ENCODE data around the gene CAMK2D. TPM values are rescaled to one million over a fixed set of nuclear protein-coding genes. Genes with fewer than 3 reads are reported as not detected.

The CAMK2D gene
- total RNA-seq, 1 experiment from 2014 or later, result 9.0 TPM

DNA sequence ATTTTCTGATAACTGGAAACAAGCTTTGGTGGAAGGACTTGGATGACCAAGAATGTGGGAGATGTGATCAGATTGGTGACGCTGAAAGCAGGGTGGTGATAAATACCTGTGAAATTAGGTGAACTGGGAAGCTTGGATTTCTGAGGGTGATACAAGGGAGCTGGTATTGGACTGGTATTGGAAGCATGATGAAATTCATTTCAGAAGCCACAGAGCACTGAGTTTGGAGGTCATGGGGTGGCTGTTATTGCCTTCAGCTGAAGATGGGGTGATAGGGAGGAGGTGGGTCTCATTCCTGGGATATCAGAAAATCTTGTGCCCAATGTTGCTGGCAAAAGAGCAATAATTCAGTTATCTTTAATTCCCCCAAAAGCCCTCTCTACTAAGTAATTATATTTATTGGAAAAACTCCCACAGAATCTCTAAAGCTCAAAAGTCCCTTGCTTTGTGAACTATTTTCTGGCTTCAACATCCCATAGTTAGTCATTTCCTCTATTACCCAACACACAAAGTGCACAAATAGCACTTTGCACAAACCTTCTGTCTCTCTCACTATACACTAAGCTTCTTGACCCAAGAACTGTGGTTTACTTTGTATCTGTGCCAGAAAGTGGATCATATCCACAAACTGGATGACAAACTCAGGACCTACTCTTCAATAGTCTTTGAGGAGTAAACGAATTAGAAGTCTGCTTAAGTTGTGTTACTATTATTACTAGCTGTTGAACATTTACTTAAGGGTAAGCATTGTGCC lies 23.1 kb upstream of the CAMK2D start:
- no peak overlapping the region for H3K9ac ChIP-seq (ENCODE audit: extremely low read depth, insufficient read length, low read length)
- no peak overlapping the region for H2BK120ac ChIP-seq (ENCODE audit: low read depth, low read length, poor library complexity, severe bottlenecking)
- no peaks in the 10 kb centered on the region for H3K9me3 ChIP-seq (ENCODE audit: control insufficient read depth, low read depth, low read length)
- H4K91ac ChIP-seq (ENCODE audit: insufficient read length, low read depth, low read length), result no peak overlapping the region
- no peaks in the 10 kb centered on the region for H3K79me2 ChIP-seq (ENCODE audit: insufficient read depth, low read length)
- no peak overlapping the region for H3K18ac ChIP-seq (ENCODE audit: insufficient read length, low read depth, low read length)
- H3K4ac ChIP-seq (ENCODE audit: low read depth, low read length), result no peak overlapping the region
- Mint-ChIP-seq H3K4me1 (no peaks in the 10 kb centered on the region), H3K27ac (peak overlapping the region in 1 of 3 experiments; percentile 23; a peak in 1 of 7 replicates), H3K27me3 (ENCODE audit: low read depth) (no peaks in the 10 kb centered on the region), H3K4me3 (no peak overlapping the region), H3K9me3 (no peaks in the 10 kb centered on the region), H3K36me3 (ENCODE audit: insufficient read depth in 1 of 3, low read depth in 3 of 3) (no peaks in the 10 kb centered on the region)
- no peaks in the 10 kb centered on the region for H3K23me2 ChIP-seq (ENCODE audit: insufficient read length, low read depth, low read length, poor library complexity, severe bottlenecking)
- no peak overlapping the region for H2AFZ ChIP-seq (ENCODE audit: low read length)
- H3K27ac ChIP-seq (ENCODE audit: insufficient read length, low read depth, low read length), result no peak overlapping the region
- WGBS (ENCODE audit: extremely low coverage, insufficient read length, low lambda C conversion rate), result no CpG with 5 or more reads among the region's 2 CpGs
- no peak overlapping the region for H2BK15ac ChIP-seq (ENCODE audit: low read depth, low read length)
- no peak overlapping the region for H4K5ac ChIP-seq (ENCODE audit: insufficient read length, low read depth, low read length)
- TF ChIP-seq, protein P1, sequence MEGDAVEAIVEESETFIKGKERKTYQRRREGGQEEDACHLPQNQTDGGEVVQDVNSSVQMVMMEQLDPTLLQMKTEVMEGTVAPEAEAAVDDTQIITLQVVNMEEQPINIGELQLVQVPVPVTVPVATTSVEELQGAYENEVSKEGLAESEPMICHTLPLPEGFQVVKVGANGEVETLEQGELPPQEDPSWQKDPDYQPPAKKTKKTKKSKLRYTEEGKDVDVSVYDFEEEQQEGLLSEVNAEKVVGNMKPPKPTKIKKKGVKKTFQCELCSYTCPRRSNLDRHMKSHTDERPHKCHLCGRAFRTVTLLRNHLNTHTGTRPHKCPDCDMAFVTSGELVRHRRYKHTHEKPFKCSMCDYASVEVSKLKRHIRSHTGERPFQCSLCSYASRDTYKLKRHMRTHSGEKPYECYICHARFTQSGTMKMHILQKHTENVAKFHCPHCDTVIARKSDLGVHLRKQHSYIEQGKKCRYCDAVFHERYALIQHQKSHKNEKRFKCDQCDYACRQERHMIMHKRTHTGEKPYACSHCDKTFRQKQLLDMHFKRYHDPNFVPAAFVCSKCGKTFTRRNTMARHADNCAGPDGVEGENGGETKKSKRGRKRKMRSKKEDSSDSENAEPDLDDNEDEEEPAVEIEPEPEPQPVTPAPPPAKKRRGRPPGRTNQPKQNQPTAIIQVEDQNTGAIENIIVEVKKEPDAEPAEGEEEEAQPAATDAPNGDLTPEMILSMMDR (conservative IDR thresholded peaks at IDR 0.05), result no peak
- no peak overlapping the region for H3T11ph ChIP-seq (ENCODE audit: low read length)
- H4K8ac ChIP-seq (replicated peaks; ENCODE audit: insufficient read length, low read depth, low read length), result no peak overlapping the region
- no peak overlapping the region for H2BK20ac ChIP-seq (ENCODE audit: low read depth, low read length, poor library complexity, severe bottlenecking)
- H4K20me1 ChIP-seq (ENCODE audit: control insufficient read depth, insufficient read depth, insufficient read length), result no peaks in the 10 kb centered on the region
- no peak overlapping the region for H3K23ac ChIP-seq (ENCODE audit: insufficient read length, low read depth, low read length)
- no peaks in the 10 kb centered on the region for H3K79me1 ChIP-seq (ENCODE audit: insufficient read depth, low read depth, low read length, poor library complexity, severe bottlenecking)
- DNase-seq, result no peak
- H3K4me1 ChIP-seq (ENCODE audit: insufficient read depth, low read length), result no peaks in the 10 kb centered on the region
- no peak overlapping the region for H2BK12ac ChIP-seq (ENCODE audit: insufficient read length, low read depth, low read length)
- H2AK5ac ChIP-seq (ENCODE audit: insufficient read length, low read length), result no peak overlapping the region
- no peak overlapping the region for H3K4me2 ChIP-seq (ENCODE audit: insufficient read depth, insufficient read length, low read length)
- no peak overlapping the region for H3K14ac ChIP-seq (ENCODE audit: insufficient read depth, low read length)
- H3K27me3 ChIP-seq (ENCODE audit: insufficient read depth, low read length), result no peaks in the 10 kb centered on the region
- no peak overlapping the region for H3K56ac ChIP-seq (ENCODE audit: insufficient read length, low read depth, low read length)
- H2BK5ac ChIP-seq (ENCODE audit: insufficient read length, low read length), result no peak overlapping the region
